Inflammatory macrophage treated with lipopolysaccharide for 1 hour (primary cell): Measurements from ENCODE around the gene VEZT.
A peak's percentile ranks its signal among the peaks of the same experiment; 100 is the strongest.
"Not testable (repeated sequence)": the region's sequence is repeated elsewhere in the genome, so short reads cannot be mapped to it uniquely, and the experiment has no call there.

Experiments used
- DNase-seq, 2 donors: peaks; one replicate each; pipeline ENCODE4 v3.0.0-alpha.2; 2020 to 2022

Gene VEZT

GRCh38 chr12:95258151-95258550 is 40.5 kb downstream of the VEZT start:
- no peak for DNase-seq

GRCh38 chr12:95258803-95259202 is 41.2 kb downstream of the VEZT start:
- DNase-seq: no peak

GRCh38 chr12:95259368-95259767 is 41.8 kb downstream of the VEZT start:
- DNase-seq: no peak

- no peak for DNase-seq
Measured at GRCh38 chr12:95261109-95261508, 43.5 kb downstream of the VEZT start.

- DNase-seq: no peak
Measured at GRCh38 chr12:95262808-95263207, 45.2 kb downstream of the VEZT start.

GRCh38 chr12:95265765-95266164 is 48.2 kb downstream of the VEZT start:
- DNase-seq: no peak

- no peak for DNase-seq
Measured at GRCh38 chr12:95266254-95266653, 48.6 kb downstream of the VEZT start.

GRCh38 chr12:95269892-95270291 is 52.3 kb downstream of the VEZT start:
- DNase-seq: no peak

GRCh38 chr12:95271465-95271864 is 53.9 kb downstream of the VEZT start:
- no peak for DNase-seq

- DNase-seq: no peak
Measured at GRCh38 chr12:95277139-95277538, 59.5 kb downstream of the VEZT start.

GRCh38 chr12:95279856-95280255 is 62.2 kb downstream of the VEZT start:
- no peak for DNase-seq

GRCh38 chr12:95282266-95282665 is 64.7 kb downstream of the VEZT start:
- no peak for DNase-seq

GRCh38 chr12:95283371-95283770 is 65.8 kb downstream of the VEZT start:
- no peak for DNase-seq

GRCh38 chr12:95286713-95287112 is 69.1 kb downstream of the VEZT start:
- peak in 1 of 2 donors; percentile 3 for DNase-seq

- no peak for DNase-seq
Measured at GRCh38 chr12:95291501-95291900, 73.9 kb downstream of the VEZT start.

GRCh38 chr12:95298916-95299315 is 81.3 kb downstream of the VEZT start:
- no peak for DNase-seq

- no peak for DNase-seq
Measured at GRCh38 chr12:95300286-95300685, 82.7 kb downstream of the VEZT start.

- DNase-seq: no peak
Measured at GRCh38 chr12:95303476-95303875, 85.9 kb downstream of the VEZT start.

GRCh38 chr12:95304673-95305198 is 87.1 kb downstream of the VEZT start:
- no peak for DNase-seq

GRCh38 chr12:95312656-95313055 is 95.0 kb downstream of the VEZT start:
- DNase-seq: no peak

GRCh38 chr12:95314756-95315155 is 97.1 kb downstream of the VEZT start:
- DNase-seq: not testable (repeated sequence)

- DNase-seq: no peak
Measured at GRCh38 chr12:95316798-95317197, 99.2 kb downstream of the VEZT start.

GRCh38 chr12:95318071-95318545 is 100.5 kb downstream of the VEZT start:
- DNase-seq: no peak

GRCh38 chr12:95319694-95320331 is 102.2 kb downstream of the VEZT start:
- DNase-seq: no peak
